Neural progenitor cell (in vitro differentiated cells): ENCODE results near the gene UNC13C. TPM values are rescaled to one million over a fixed set of nuclear protein-coding genes. Genes with fewer than 3 reads are reported as not detected.

Experiments used
- DNase-seq: peaks from one replicate; pipeline ENCODE4 v3.0.0-alpha.2; 2016; ENCODE audit warnings: low spot score
- H2AFZ ChIP-seq: fragments of 200-600 bp; sonication (generic); replicated peaks from 2 replicates; pipeline ENCODE4 v1.6.1; 2016; ENCODE audit warnings: antibody characterized with exemption
- H3F3A ChIP-seq: fragments of 200-600 bp; sonication (generic); 2 replicates; pipeline ENCODE4 v1.6.1; 2016; ENCODE audit warnings: antibody characterized with exemption, low read depth
- H3K27ac ChIP-seq: fragments of 200-600 bp; sonication (generic); 2 replicates; pipeline ENCODE4 v1.5.1; 2016; ENCODE audit warnings: mild to moderate bottlenecking
- H3K27me3 ChIP-seq: fragments of 200-600 bp; sonication (generic); 2 replicates; pipeline ENCODE4 v1.6.1; 2016; ENCODE audit warnings: mild to moderate bottlenecking, moderate library complexity
- H3K36me3 ChIP-seq: fragments of 200-600 bp; sonication (generic); 2 replicates; pipeline ENCODE4 v1.5.1; 2016
- H3K4me1 ChIP-seq: fragments of 200-600 bp; sonication (generic); 2 replicates; pipeline ENCODE4 v1.6.1; 2016; ENCODE audit warnings: mixed run types
- H3K4me2 ChIP-seq: fragments of 200-600 bp; sonication (generic); 2 replicates; pipeline ENCODE4 v1.6.1; 2016
- H3K4me3 ChIP-seq: fragments of 200-600 bp; sonication (generic); 2 replicates; pipeline ENCODE4 v1.5.1; 2016
- H3K79me2 ChIP-seq: fragments of 200-600 bp; sonication (generic); 2 replicates; pipeline ENCODE4 v1.6.1; 2016; ENCODE audit warnings: low read depth
- H3K9ac ChIP-seq: fragments of 200-600 bp; sonication (generic); 2 replicates; pipeline ENCODE4 v1.6.1; 2016
- H3K9me3 ChIP-seq: fragments of 200-600 bp; sonication (generic); 2 replicates; pipeline ENCODE4 v1.5.1; 2016; ENCODE audit warnings: low read depth
- H4K20me1 ChIP-seq: fragments of 200-600 bp; sonication (generic); 2 replicates; pipeline ENCODE4 v1.6.1; 2016; ENCODE audit warnings: low read depth
- H3K27ac Mint-ChIP-seq: 3 replicates; pipeline ENCODE4 v1.8.0; 2021; ENCODE audit warnings: mixed read lengths
- H3K27me3 Mint-ChIP-seq: 2 replicates; pipeline ENCODE4 v1.8.0; 2022; ENCODE audit warnings: low read depth, mild to moderate bottlenecking, inconsistent platforms, moderate library complexity, mixed read lengths; ENCODE audit not compliant: insufficient read depth
- H3K36me3 Mint-ChIP-seq: 3 replicates; pipeline ENCODE4 v1.8.0; 2021; ENCODE audit warnings: mixed read lengths
- H3K4me1 Mint-ChIP-seq: 3 replicates; pipeline ENCODE4 v1.8.0; 2021; ENCODE audit warnings: mixed read lengths
- H3K4me3 Mint-ChIP-seq: 3 replicates; pipeline ENCODE4 v1.8.0; 2021; ENCODE audit warnings: mild to moderate bottlenecking, moderate library complexity, mixed read lengths
- H3K9me3 Mint-ChIP-seq: 3 replicates; pipeline ENCODE4 v1.8.0; 2020; ENCODE audit warnings: mixed read lengths
- CTCF ChIP-seq: fragments of 200-600 bp; sonication (generic); IDR thresholded peaks from 2 replicates; pipeline ENCODE4 v1.5.1; 2017; ENCODE audit warnings: antibody characterized with exemption, mild to moderate bottlenecking
- EZH2 ChIP-seq: fragments of 200-600 bp; sonication (generic); IDR thresholded peaks from 2 replicates; pipeline ENCODE4 v1.6.1; 2017; ENCODE audit warnings: antibody characterized with exemption, mild to moderate bottlenecking, moderate library complexity
- EZH2phosphoT487 ChIP-seq: fragments of 200-600 bp; sonication (generic); IDR thresholded peaks from 2 replicates; pipeline ENCODE4 v1.6.1; 2017; ENCODE audit warnings: antibody characterized with exemption
- total RNA-seq: library from RNA; depleted of rRNA; stranded (reverse); fragments of >200 nt; gene quantifications from 2 replicates; pipeline ENCODE4 v1.2.3, GENCODE V29; 2015; ENCODE audit warnings: low replicate concordance

Gene UNC13C
- total RNA-seq, 1 donor from 2014 or later: not detected

GRCh38 chr15:54298396-54298795 is 320.2 kb downstream of the UNC13C start:
- no peak overlapping the region for H2AFZ ChIP-seq
- no peaks in the 10 kb centered on the region for H3K9me3 Mint-ChIP-seq

GRCh38 chr15:54304321-54304720 is 326.1 kb downstream of the UNC13C start:
- H3K4me3 ChIP-seq: no peak overlapping the region
- no peaks in the 10 kb centered on the region for H3K36me3 ChIP-seq
- TF ChIP-seq CTCF (no peak), EZH2phosphoT487 (no peak), EZH2 (no peak)
- no peaks in the 10 kb centered on the region for H3K27me3 Mint-ChIP-seq
- H3K36me3 Mint-ChIP-seq: no peaks in the 10 kb centered on the region
- no peaks in the 10 kb centered on the region for H3F3A ChIP-seq
- H3K4me2 ChIP-seq: no peak overlapping the region
- no peaks in the 10 kb centered on the region for H3K4me1 ChIP-seq
- H3K4me1 Mint-ChIP-seq: peaks cover 5% of the 10 kb centered on the region
- H2AFZ ChIP-seq: no peak overlapping the region
- H3K9ac ChIP-seq: no peak overlapping the region
- no peak overlapping the region for H3K4me3 Mint-ChIP-seq
- H3K79me2 ChIP-seq: no peaks in the 10 kb centered on the region
- peaks cover 28% of the 10 kb centered on the region for H3K9me3 ChIP-seq
- H3K27ac ChIP-seq: no peak overlapping the region
- H3K9me3 Mint-ChIP-seq: no peaks in the 10 kb centered on the region
- DNase-seq: no peak
- no peaks in the 10 kb centered on the region for H4K20me1 ChIP-seq
- H3K27ac Mint-ChIP-seq: no peak overlapping the region
- no peaks in the 10 kb centered on the region for H3K27me3 ChIP-seq

More at GRCh38 chr15:54298396-54298795, 320.2 kb downstream of the UNC13C start:
- Mint-ChIP-seq H3K4me1 (no peaks in the 10 kb centered on the region), H3K27ac (no peak overlapping the region), H3K4me3 (no peak overlapping the region), H3K36me3 (no peaks in the 10 kb centered on the region), H3K27me3 (no peaks in the 10 kb centered on the region)
- TF ChIP-seq EZH2phosphoT487 (no peak), EZH2 (no peak), CTCF (no peak)
- Histone ChIP-seq H3K27ac (no peak overlapping the region), H4K20me1 (no peaks in the 10 kb centered on the region), H3K4me2 (no peak overlapping the region), H3K9ac (no peak overlapping the region), H3K79me2 (no peaks in the 10 kb centered on the region), H3K4me3 (no peak overlapping the region), H3K36me3 (no peaks in the 10 kb centered on the region), H3K27me3 (no peaks in the 10 kb centered on the region), H3K4me1 (no peaks in the 10 kb centered on the region), H3F3A (no peaks in the 10 kb centered on the region), H3K9me3 (peaks cover 17% of the 10 kb centered on the region)
- no peak for DNase-seq

- Histone ChIP-seq H4K20me1 (no peaks in the 10 kb centered on the region), H3K79me2 (no peaks in the 10 kb centered on the region), H3F3A (no peaks in the 10 kb centered on the region), H2AFZ (no peak overlapping the region), H3K36me3 (no peaks in the 10 kb centered on the region), H3K27me3 (no peaks in the 10 kb centered on the region), H3K4me2 (no peak overlapping the region), H3K9ac (no peak overlapping the region), H3K9me3 (peaks cover 24% of the 10 kb centered on the region), H3K4me3 (no peak overlapping the region), H3K4me1 (no peaks in the 10 kb centered on the region), H3K27ac (no peak overlapping the region)
- Mint-ChIP-seq H3K27me3 (no peaks in the 10 kb centered on the region), H3K4me3 (no peak overlapping the region), H3K9me3 (no peaks in the 10 kb centered on the region), H3K36me3 (no peaks in the 10 kb centered on the region), H3K27ac (no peak overlapping the region), H3K4me1 (peaks cover 5% of the 10 kb centered on the region)
- DNase-seq: no peak
- TF ChIP-seq EZH2: no peak
- no peak for TF ChIP-seq CTCF
- TF ChIP-seq EZH2phosphoT487: no peak
Measured at GRCh38 chr15:54305138-54305537, 326.9 kb downstream of the UNC13C start.
